HG03108 (cell line): ENCODE data around the gene ZDHHC3.

Source experiments
- ATAC-seq: cut with Tn5 transposase; IDR thresholded peaks from one replicate; pipeline ENCODE4 v1.9.1; 2021; ENCODE audit warnings: moderate library complexity; ENCODE audit not compliant: unreplicated experiment

ZDHHC3 gene

DNA sequence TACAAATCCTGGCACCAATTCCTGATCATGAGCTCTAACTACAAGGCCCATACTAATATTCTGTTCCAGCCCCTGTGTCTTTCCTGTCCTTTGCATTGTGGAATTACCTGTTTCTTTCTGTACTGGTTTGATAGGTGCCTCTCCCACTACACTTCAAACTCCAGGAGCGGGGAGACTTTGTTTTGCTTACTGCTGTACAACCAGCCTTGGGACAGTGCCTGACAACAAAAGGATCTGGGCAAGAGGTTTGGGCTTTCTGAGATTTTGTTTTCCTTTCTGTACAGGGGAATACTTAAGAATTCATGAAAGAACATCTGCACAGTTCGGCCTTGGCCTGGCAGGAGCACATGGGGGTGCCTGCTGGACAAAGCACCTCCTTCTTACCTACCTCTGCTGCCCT lies 45.1 kb downstream of the ZDHHC3 start:
- no peak for ATAC-seq

DNA sequence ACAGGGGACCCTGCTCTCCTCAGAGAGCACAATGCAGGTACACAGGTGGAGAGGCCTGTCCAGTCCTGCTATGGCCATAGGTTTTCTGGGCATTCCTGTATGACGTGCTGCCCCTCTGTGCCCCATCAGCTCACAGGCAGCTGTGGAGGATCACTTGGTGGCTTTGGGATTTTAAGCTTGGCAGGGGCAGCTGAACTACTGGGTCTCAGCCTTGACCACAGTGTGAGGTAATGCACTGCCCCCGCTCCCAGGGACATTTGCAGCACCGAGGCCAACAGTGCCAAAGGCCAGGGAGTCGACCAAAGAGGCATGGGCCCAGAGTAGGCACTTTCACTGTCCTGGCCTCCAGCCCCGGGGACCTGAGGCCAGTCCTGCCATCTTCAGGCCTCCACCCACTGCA lies 46.2 kb downstream of the ZDHHC3 start:
- ATAC-seq: no peak

GRCh38 chr3:44927371-44927770 lies 48.6 kb downstream of the ZDHHC3 start:
- no peak for ATAC-seq

GRCh38 chr3:44926921-44927320 lies 49.1 kb downstream of the ZDHHC3 start:
- ATAC-seq: no peak

DNA sequence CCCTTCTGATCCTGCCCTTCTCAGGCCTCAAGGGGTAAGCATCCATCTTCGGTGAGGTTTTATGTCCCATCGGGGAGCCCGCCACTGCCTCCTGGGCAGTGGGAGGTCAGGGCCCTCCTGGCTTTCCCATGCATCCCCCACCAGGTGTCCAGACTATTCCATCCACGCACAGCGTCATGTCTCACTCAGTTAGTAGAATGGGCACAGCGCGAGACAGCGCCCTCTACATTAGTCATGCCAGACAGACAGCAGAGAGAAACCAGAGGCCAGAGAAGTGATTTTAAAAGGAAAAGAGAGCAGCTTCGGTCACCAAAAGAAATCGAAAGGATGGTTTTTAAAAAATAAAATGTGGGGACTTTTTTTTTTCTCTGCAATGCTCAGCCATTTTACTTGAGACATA lies 49.8 kb downstream of the ZDHHC3 start:
- no peak for ATAC-seq

- no peak for ATAC-seq
Measured at GRCh38 chr3:44924457-44925084, 51.4 kb downstream of the ZDHHC3 start.

DNA sequence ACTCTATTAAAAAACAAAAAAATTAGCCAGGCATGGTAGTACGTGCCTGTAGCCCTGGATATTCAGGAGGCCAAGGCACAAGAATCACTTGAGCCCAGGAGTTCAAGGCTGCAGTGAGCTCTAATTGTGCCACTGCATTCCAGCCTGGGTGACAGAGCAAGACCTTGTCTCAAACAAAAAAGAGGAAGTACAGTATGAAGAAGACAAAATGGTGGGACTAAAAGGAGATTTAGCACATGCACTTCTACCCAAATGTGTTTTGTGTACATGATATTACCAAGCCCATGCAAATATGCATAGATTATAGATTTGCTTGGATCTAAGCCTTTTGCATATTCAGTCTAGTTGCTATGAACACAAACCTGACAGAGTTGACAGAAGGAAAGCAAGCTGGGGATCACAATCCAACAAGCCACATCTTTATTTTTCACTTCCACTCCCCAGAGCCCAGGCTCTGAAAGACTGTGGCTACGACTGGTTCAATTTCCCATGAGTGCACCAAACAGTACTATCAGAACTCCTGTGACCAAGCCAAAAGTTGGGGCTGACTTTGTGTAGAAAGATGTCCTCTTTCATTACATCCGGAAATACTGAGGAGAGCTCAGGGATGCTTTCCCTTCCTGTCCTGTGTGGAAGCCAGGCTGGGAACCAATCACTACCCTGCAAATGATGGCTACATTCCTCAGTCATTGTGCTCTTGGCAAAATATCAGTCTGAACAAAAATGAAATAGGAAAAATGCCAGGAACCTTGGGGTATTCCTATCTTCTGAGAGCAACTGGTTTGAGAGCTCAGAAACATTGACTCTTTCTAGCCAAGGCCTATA lies 52.1 kb downstream of the ZDHHC3 start:
- no peak for ATAC-seq

DNA sequence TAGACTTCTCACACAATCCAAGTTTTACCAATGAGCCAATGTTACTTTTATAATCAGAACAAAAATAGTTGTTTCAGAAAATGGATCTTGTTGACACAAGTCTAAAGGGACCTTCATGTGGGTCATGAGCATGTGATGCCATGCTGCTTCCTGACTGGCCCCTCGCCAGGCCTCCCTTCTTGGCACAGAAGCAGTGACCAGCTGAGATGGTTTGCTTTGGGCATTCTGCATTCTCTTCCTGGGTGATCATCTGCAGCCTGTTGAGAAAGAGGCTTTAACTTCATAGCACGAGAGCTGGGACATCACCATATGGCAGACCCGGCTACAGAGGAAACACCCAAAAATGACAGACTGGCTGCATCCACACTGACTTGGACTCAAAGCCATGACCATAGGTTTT lies 55.9 kb downstream of the ZDHHC3 start:
- ATAC-seq: no peak

GRCh38 chr3:44918581-44918980 lies 57.4 kb downstream of the ZDHHC3 start:
- no peak for ATAC-seq

DNA sequence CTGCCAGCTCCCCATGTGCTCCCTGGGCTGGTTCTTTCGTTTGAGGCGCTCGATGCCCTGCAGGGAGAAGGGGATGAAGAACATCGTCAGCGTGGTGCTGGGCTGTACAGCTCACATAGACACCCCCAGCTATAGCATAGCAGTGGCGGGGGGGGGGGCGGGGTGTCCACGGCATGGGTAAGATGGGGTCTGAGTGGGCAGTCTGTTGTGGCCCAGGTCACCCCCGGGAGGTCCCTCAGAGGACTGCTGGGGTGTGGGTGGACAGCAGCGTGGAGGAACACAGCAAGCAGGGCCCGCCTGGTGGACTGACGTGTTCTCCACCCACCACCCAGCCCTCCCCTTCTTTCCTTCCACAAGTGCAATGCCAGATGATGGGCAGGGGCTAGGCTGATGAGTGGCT lies 57.9 kb downstream of the ZDHHC3 start:
- no peak for ATAC-seq

DNA sequence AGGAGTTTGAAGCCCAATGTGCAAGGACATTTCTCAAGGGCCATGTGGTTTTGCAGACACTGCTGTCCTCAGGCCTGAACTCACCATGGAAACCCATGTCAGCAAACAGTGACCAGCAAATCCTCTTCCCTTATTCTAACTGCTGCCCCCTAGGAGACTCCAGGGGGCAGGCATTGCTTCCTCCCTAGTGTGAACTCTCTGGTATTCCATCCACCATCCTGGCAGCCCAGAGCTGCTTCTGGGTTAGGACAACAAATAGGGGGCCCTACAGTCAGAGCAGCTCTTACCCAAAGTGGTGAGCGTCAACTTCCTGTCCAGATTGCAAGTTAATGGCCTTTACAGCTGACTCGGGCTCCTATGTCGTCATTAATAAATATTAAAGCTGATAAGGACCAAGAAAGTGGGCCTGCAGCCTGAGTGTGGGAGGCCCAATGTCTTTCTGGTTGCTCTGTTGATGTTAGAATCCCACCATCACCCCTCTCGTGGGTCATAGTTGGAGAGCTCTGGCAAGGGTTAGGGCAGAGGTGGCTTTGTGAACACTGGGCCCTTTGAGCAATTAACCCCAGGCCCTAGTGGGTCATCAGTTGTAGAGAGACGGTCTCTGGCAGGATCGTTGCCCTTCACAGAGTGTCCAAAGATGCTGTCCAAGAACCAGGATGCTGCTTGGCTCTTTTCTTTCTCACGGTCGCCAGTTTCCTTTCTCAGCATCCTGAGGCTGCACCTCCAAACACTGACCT lies 60.1 kb downstream of the ZDHHC3 start:
- ATAC-seq: no peak

GRCh38 chr3:44914936-44915335 lies 61.0 kb downstream of the ZDHHC3 start:
- no peak for ATAC-seq

- no peak for ATAC-seq
Measured at GRCh38 chr3:44913868-44914468, 62.0 kb downstream of the ZDHHC3 start.

- no peak for ATAC-seq
Measured at GRCh38 chr3:44910693-44911092, 65.3 kb downstream of the ZDHHC3 start.

- ATAC-seq: no peak
Measured at GRCh38 chr3:44909063-44909462, 66.9 kb downstream of the ZDHHC3 start.

- ATAC-seq: no peak
Measured at GRCh38 chr3:44907612-44908011, 68.4 kb downstream of the ZDHHC3 start.

DNA sequence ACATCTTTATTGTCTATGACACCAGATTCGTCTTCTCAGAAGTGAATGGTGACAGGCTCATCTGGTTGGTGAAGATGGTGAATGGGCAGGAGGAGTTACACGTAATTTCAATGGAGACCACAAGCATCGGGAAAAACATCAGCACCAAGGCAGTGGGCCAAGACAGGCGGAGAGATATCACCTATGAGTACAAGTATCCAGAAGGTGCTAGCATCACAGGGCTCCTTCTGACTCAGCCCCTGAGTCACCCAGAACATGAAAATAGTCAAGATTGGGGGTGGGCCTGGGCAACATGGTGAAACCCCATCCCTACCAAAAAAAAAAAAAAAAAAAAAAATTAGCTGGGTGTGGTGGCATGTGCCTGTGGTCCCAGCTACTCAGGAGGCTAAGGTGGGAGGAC lies 69.0 kb downstream of the ZDHHC3 start:
- no peak for ATAC-seq

- no peak for ATAC-seq
Measured at GRCh38 chr3:44905446-44906157, 70.4 kb downstream of the ZDHHC3 start.

DNA sequence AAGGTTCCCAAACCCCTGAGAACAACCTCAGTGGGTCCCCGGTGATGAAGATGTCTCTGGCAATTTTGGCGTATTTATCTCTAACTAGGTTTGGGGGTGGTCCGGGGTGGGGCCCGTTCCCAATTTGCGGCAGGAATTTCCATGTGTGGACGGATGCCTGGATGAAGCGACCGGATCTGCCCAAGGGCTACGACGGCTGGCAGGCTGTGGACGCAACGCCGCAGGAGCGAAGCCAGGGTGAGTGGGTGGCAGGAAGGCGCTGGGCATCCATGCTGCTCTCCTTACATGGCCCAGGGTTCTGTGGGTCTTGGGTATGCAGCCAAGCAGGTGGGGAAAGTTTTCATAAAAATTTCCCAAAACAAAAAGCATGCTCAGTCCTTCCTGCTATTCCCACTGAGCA lies 72.2 kb downstream of the ZDHHC3 start:
- ATAC-seq: no peak

- ATAC-seq: no peak
Measured at GRCh38 chr3:44903314-44903713, 72.7 kb downstream of the ZDHHC3 start.

DNA sequence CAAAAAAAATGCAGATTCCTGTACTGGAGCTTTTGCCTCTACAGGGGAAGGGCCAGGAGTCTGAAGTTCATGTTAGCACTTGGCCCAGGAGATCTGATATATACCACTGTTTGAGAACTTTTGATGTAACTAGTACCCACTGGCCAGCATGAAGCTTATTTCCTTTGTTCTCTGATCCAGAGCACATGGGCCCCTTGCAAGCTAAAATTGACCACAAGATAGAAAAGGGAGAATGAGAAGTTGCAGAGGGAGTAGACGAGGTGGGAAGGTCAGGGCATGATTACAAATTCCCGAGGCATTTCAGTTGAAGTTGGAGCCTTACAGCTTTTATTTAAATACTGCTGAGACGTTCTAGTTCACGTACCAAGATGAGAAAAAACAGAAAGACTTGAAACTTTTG lies 73.3 kb downstream of the ZDHHC3 start:
- no peak for ATAC-seq
